Adrenal gland (tissue), 5 donors: Measurements from ENCODE around the gene FUT6.

ENCODE experiments used
- POLR2A ChIP-seq, 2 donors: fragments of 450-650 bp; IDR thresholded peaks; one replicate each; pipeline ENCODE4 v1.6.1; 2017; ENCODE audit warnings: antibody characterized with exemption in 2 of 2, mild to moderate bottlenecking in 2 of 2, moderate library complexity in 1 of 2
- TF ChIP-seq, protein P1 (sequence below), 6 experiments: fragments of 450-650 bp in 4 of 6; fragments of 200-600 bp in 2 of 6; sonication (generic) in 1 of 6; IDR thresholded peaks; 1 replicate in 5 of 6; 2 replicates in 1 of 6; pipeline versions ENCODE4 v1.5.1 to v1.8.0; 2016 to 2021; ENCODE audit warnings: antibody characterized with exemption in 6 of 6, mild to moderate bottlenecking in 2 of 6, moderate library complexity in 1 of 6
- donor health status: DM: no; HTN: no; CAD: no.

DNA sequence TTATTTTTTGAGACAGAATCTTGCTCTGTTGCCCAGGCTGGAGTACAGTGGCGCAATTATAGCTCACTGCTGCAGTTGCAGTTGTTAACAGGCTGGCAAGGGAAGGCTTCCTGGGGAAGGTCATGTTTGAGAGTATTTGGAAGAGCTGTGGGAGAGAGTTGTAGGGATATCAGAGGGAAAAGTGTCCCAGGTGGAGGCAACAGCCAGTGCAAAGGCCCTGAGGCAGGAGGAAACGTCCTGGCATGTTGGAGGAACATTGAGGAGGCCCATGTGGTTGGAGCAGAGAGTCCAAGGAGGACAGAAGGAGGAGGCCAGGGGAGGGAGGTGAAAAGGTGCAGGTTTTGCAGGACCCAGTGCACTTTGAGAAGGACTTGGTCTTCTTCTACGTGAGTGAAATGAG, 46.3 kb downstream of the FUT6 start:
- TF ChIP-seq, protein P1, sequence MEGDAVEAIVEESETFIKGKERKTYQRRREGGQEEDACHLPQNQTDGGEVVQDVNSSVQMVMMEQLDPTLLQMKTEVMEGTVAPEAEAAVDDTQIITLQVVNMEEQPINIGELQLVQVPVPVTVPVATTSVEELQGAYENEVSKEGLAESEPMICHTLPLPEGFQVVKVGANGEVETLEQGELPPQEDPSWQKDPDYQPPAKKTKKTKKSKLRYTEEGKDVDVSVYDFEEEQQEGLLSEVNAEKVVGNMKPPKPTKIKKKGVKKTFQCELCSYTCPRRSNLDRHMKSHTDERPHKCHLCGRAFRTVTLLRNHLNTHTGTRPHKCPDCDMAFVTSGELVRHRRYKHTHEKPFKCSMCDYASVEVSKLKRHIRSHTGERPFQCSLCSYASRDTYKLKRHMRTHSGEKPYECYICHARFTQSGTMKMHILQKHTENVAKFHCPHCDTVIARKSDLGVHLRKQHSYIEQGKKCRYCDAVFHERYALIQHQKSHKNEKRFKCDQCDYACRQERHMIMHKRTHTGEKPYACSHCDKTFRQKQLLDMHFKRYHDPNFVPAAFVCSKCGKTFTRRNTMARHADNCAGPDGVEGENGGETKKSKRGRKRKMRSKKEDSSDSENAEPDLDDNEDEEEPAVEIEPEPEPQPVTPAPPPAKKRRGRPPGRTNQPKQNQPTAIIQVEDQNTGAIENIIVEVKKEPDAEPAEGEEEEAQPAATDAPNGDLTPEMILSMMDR (IDR thresholded peaks at IDR 0.05): no peak
- no peak for TF ChIP-seq POLR2A (IDR thresholded peaks at IDR 0.05)
